ACC112 (cell line): ENCODE results near the gene DDX56.

Experiments used
- H2AFZ ChIP-seq: fragments of 200-600 bp; sonication (generic); one replicate; pipeline ENCODE4 v1.6.0; 2017; ENCODE audit warnings: antibody characterized with exemption, low read length; ENCODE audit not compliant: unreplicated experiment
- H3K27ac ChIP-seq: fragments of 200-600 bp; sonication (generic); 2 replicates; pipeline ENCODE4 v1.5.1; 2014; ENCODE audit warnings: low read depth, mild to moderate bottlenecking, antibody characterized with exemption, low read length, moderate library complexity
- H3K27me3 ChIP-seq: fragments of 200-600 bp; sonication (generic); 2 replicates; pipeline ENCODE4 v1.6.1; 2014; ENCODE audit warnings: mild to moderate bottlenecking, antibody characterized with exemption, low read length, moderate library complexity, mixed read lengths; ENCODE audit not compliant: insufficient read depth
- H3K36me3 ChIP-seq: fragments of 200-600 bp; sonication (generic); 2 replicates; pipeline ENCODE4 v1.6.1; 2016; ENCODE audit warnings: mild to moderate bottlenecking, antibody characterized with exemption, low read length, moderate library complexity, mixed read lengths; ENCODE audit not compliant: insufficient read depth
- H3K4me1 ChIP-seq: fragments of 200-600 bp; sonication (generic); one replicate; pipeline ENCODE4 v1.6.1; 2016; ENCODE audit warnings: low read length, mixed read lengths; ENCODE audit not compliant: insufficient read depth, unreplicated experiment, control insufficient read depth
- H3K4me3 ChIP-seq: fragments of 200-600 bp; sonication (generic); 2 replicates; pipeline ENCODE4 v1.5.1; 2014; ENCODE audit warnings: mild to moderate bottlenecking, low read depth, low read length
- H3K79me2 ChIP-seq: fragments of 200-600 bp; sonication (generic); one replicate; pipeline ENCODE4 v1.6.0; 2016; ENCODE audit warnings: low read length; ENCODE audit not compliant: control insufficient read depth, unreplicated experiment, insufficient read depth

Gene DDX56, protein sequence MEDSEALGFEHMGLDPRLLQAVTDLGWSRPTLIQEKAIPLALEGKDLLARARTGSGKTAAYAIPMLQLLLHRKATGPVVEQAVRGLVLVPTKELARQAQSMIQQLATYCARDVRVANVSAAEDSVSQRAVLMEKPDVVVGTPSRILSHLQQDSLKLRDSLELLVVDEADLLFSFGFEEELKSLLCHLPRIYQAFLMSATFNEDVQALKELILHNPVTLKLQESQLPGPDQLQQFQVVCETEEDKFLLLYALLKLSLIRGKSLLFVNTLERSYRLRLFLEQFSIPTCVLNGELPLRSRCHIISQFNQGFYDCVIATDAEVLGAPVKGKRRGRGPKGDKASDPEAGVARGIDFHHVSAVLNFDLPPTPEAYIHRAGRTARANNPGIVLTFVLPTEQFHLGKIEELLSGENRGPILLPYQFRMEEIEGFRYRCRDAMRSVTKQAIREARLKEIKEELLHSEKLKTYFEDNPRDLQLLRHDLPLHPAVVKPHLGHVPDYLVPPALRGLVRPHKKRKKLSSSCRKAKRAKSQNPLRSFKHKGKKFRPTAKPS

GRCh38 chr7:44573464-44574286, at the start of gene DDX56:
DDX56 (minus strand) TSS chr7:44573908; CDS start chr7:44573895, 13 bp downstream.
- Histone ChIP-seq H3K27ac (peak within 1 kb of the TSS; percentile 38; the same call in 1 of the 2 replicates), H3K36me3 (peaks cover 29% of the 10 kb centered on the region), H3K4me1 (peaks cover 17% of the 10 kb centered on the region), H3K4me3 (peak within 1 kb of the TSS; percentile 95), H3K27me3 (no peaks in the 10 kb centered on the region), H3K79me2 (peaks cover 35% of the 10 kb centered on the region), H2AFZ (peak within 1 kb of the TSS; percentile 44)

GRCh38 chr7:44622342-44623151, 48.8 kb upstream of the DDX56 start:
- no peaks in the 10 kb centered on the region for H3K27me3 ChIP-seq
- H3K79me2 ChIP-seq: peaks cover 75% of the 10 kb centered on the region
- H3K27ac ChIP-seq: peak overlapping the region; percentile 25
- peaks cover 32% of the 10 kb centered on the region for H3K4me1 ChIP-seq
- H2AFZ ChIP-seq: no peak overlapping the region
- peaks cover 10% of the 10 kb centered on the region; the same call in 1 of the 2 replicates for H3K36me3 ChIP-seq
- H3K4me3 ChIP-seq: no peak overlapping the region

GRCh38 chr7:44621750-44622103, 48.0 kb upstream of the DDX56 start:
- H3K27me3 ChIP-seq: no peaks in the 10 kb centered on the region
- H3K36me3 ChIP-seq: peaks cover 10% of the 10 kb centered on the region; the same call in 1 of the 2 replicates
- no peak overlapping the region for H2AFZ ChIP-seq
- H3K79me2 ChIP-seq: peaks cover 82% of the 10 kb centered on the region
- H3K4me1 ChIP-seq: peaks cover 39% of the 10 kb centered on the region
- H3K27ac ChIP-seq: peak overlapping the region; percentile 25
- H3K4me3 ChIP-seq: no peak overlapping the region

DNA sequence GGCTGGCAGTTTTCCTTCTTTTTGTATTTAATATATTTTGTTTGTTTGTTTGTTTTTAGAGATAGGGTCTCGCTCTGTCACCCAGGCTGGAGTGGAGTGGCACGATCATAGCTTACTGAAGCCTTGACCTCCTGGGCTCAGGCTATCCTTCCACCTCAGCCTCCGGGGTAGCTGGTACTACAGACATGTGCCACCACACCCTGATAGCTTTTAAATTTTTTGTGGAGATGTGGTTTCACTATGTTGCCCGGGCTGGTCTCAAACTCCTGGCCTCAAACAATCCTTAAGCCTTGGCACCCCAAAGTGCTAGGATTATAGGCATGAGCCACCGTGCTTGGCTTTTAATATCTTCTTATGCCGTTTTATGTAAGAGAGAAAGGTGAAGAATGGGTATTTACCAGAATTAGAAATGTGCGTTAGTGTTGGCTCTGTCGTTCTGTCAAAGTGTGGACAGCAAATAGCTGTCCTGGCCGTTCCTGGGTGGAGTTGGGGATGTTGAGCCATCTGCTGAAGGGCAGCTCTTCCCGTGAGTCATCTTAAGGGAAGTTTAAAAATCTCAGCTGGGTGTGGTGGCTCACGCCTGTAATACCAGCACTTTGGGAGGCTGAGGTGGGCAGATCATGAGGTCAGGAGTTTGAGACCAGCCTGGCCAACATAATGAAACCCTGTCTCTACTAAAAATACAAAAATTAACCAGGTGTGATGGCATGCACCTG, 47.5 kb upstream of the DDX56 start:
- Histone ChIP-seq H3K27ac (peak overlapping the region; percentile 33), H2AFZ (no peak overlapping the region), H3K79me2 (peaks cover 83% of the 10 kb centered on the region), H3K4me3 (no peak overlapping the region), H3K4me1 (peaks cover 39% of the 10 kb centered on the region), H3K27me3 (no peaks in the 10 kb centered on the region), H3K36me3 (peaks cover 10% of the 10 kb centered on the region; the same call in 1 of the 2 replicates)

GRCh38 chr7:44618753-44619152, 45.0 kb upstream of the DDX56 start:
- Histone ChIP-seq H3K27ac (no peak overlapping the region), H3K4me1 (peaks cover 45% of the 10 kb centered on the region), H2AFZ (no peak overlapping the region), H3K27me3 (no peaks in the 10 kb centered on the region), H3K4me3 (no peak overlapping the region), H3K36me3 (0 out of 2 replicates have a peak, but pooled peaks cover 5% of the 10 kb centered on the region), H3K79me2 (peaks cover 91% of the 10 kb centered on the region)

- H3K4me3 ChIP-seq: no peak overlapping the region
- peak overlapping the region; percentile 77 for H3K27ac ChIP-seq
- H3K36me3 ChIP-seq: 0 out of 2 replicates have a peak, but pooled peaks cover 5% of the 10 kb centered on the region
- peak overlapping the region; percentile 47 for H2AFZ ChIP-seq
- peaks cover 43% of the 10 kb centered on the region for H3K4me1 ChIP-seq
- H3K79me2 ChIP-seq: peaks cover 93% of the 10 kb centered on the region
- H3K27me3 ChIP-seq: no peaks in the 10 kb centered on the region
Observed at GRCh38 chr7:44618045-44618444, 44.3 kb upstream of the DDX56 start.

DNA sequence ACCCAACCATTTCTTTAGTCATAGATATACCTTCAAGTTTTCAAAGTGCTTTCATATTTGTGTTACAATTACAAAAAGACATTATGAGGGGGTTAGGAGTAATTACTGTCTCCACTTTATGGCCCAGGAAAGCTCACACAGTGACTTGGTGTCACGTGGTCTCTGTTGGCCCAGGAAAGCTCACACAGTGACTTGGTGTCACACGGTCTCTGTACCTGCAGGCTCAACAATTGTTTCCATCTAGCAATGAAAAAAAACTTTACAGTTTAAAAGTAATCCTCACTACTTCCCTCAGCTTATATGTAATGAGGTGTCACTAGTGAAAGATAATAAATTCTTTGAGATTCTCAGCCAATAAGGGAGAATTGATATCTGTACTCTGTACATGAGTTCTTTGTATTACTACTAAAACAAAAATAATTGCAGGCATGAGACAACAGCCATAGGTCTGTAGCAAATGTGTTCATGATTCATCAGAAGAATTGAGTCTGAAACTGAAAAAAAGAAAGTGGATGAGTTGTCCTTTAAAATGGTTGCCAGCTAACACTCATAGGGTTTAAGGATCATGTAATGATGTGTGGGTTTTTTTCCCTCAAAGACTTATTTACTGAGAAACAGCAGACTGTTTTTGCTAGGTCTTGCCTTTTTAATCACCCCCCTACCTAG, 43.6 kb upstream of the DDX56 start:
- peak overlapping the region; percentile 47 for H2AFZ ChIP-seq
- 0 out of 2 replicates have a peak, but pooled peaks cover 5% of the 10 kb centered on the region for H3K36me3 ChIP-seq
- peaks cover 37% of the 10 kb centered on the region for H3K4me1 ChIP-seq
- peaks cover 91% of the 10 kb centered on the region for H3K79me2 ChIP-seq
- H3K4me3 ChIP-seq: no peak overlapping the region
- H3K27me3 ChIP-seq: no peaks in the 10 kb centered on the region
- peak overlapping the region; percentile 77 for H3K27ac ChIP-seq

DNA sequence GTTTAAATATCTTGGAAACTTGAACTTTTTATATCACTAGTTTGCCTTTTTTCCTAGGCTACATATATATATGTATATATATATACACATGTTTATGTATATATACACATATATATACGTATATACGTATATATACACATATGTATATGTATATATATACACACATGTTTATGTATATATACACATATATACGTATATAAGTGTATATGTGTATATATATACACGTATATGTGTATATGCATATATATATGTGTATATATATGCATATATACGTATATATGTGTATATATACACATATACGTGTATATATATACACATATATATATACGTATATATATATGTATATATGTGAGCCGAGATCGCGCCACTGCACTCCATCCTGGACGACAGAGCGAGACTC, 42.8 kb upstream of the DDX56 start:
- H3K79me2 ChIP-seq: peaks cover 89% of the 10 kb centered on the region
- H3K36me3 ChIP-seq: 0 out of 2 replicates have a peak, but pooled peaks cover 5% of the 10 kb centered on the region
- H3K4me1 ChIP-seq: peaks cover 29% of the 10 kb centered on the region
- H3K4me3 ChIP-seq: no peak overlapping the region
- no peak overlapping the region for H3K27ac ChIP-seq
- no peaks in the 10 kb centered on the region for H3K27me3 ChIP-seq
- H2AFZ ChIP-seq: no peak overlapping the region

DNA sequence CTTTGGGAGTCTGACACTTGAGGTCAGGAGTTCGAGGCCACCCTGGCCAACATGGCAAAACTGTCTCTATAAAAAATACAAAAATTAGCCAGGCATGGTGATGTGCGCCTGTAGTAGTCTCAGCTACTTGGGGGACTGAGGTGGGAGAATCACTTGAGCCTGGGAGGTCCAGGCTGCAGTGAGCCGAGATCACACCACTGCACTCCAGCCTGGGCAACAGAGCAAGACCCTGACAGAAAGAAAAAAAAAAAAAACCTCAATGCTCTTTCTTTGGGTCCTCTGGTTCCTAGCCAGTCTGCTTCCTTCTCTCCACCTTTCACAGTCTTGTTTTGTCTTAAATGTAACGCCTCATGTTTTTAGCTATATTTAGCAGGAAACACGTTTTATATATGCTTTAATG, 42.1 kb upstream of the DDX56 start:
- H3K36me3 ChIP-seq: 0 out of 2 replicates have a peak, but pooled peaks cover 5% of the 10 kb centered on the region
- H3K27ac ChIP-seq: no peak overlapping the region

More for the DNA sequence above, 42.1 kb upstream of the DDX56 start:
- no peak overlapping the region for H2AFZ ChIP-seq
- H3K79me2 ChIP-seq: peaks cover 86% of the 10 kb centered on the region
- peaks cover 24% of the 10 kb centered on the region for H3K4me1 ChIP-seq
- no peaks in the 10 kb centered on the region for H3K27me3 ChIP-seq
- no peak overlapping the region for H3K4me3 ChIP-seq
